ENCODE data around the gene FBF1. TPM values are rescaled to one million over a fixed set of nuclear protein-coding genes. Genes with fewer than 3 reads are reported as not detected.
"Not testable (repeated sequence)": the region's sequence is repeated elsewhere in the genome, so short reads cannot be mapped to it uniquely, and the experiment has no call there.

FBF1 gene
- total and polyA plus RNA-seq, 2 of the 8 experiments (the other 6 are each of a cell fraction or from before 2014, with no cell fraction given) = 8.1 to 13.1 TPM

GRCh38 chr17:75864887-75865286 is 76.0 kb downstream of the FBF1 start:
- H2BK120ac ChIP-seq (replicated peaks; ENCODE audit: low read depth, low read length); H3K9ac ChIP-seq (replicated peaks in 1 of 4; ENCODE audit: extremely low read depth in 1 of 4, low read depth in 3 of 4, low read length in 3 of 4); H3K18ac ChIP-seq (ENCODE audit: extremely low read depth, low read length); H3K27ac ChIP-seq (ENCODE audit: low read depth, low read length); H3K23ac ChIP-seq (ENCODE audit: insufficient read length); H4K5ac ChIP-seq (ENCODE audit: insufficient read length, low read depth, low read length); H3K9me3 ChIP-seq (ENCODE audit: insufficient read depth in 2 of 2, low read depth in 1 of 2, low read length in 1 of 2); H3K4me2 ChIP-seq (ENCODE audit: insufficient read depth in 1 of 2, low read depth in 2 of 2, low read length in 2 of 2); H3K23me2 ChIP-seq (ENCODE audit: low read depth, low read length); DNase-seq (ENCODE audit: low read depth in 1 of 2, low spot score in 2 of 2); H3K27me3 ChIP-seq (replicated peaks in 1 of 4; ENCODE audit: control insufficient read depth in 3 of 4, extremely low read depth in 1 of 4, insufficient read depth in 3 of 4, low read length in 3 of 4); H3K4ac ChIP-seq (replicated peaks; ENCODE audit: insufficient read length, low read depth, low read length); H3K56ac ChIP-seq (replicated peaks; ENCODE audit: insufficient read length, low read depth, low read length); FAIRE-seq; H2BK12ac ChIP-seq (ENCODE audit: low read depth, low read length); H3K36me3 ChIP-seq (ENCODE audit: control insufficient read depth in 2 of 4, insufficient read depth in 4 of 4, low read length in 3 of 4); H3K79me1 ChIP-seq (ENCODE audit: low read depth, low read length); H3K4me1 ChIP-seq (replicated peaks in 1 of 4; ENCODE audit: control insufficient read depth in 3 of 4, insufficient read depth in 4 of 4, low read length in 3 of 4); H2AFZ ChIP-seq (ENCODE audit: low read length); H4K91ac ChIP-seq (replicated peaks; ENCODE audit: insufficient read length, low read length); H3K14ac ChIP-seq (ENCODE audit: insufficient read length); H2BK20ac ChIP-seq (ENCODE audit: low read length); H4K20me1 ChIP-seq (replicated peaks in 1 of 2; ENCODE audit: control insufficient read depth in 1 of 2, insufficient read depth in 2 of 2, low read length in 2 of 2); H2AK5ac ChIP-seq (ENCODE audit: low read depth, low read length); H2BK5ac ChIP-seq (ENCODE audit: low read depth, low read length); H3K4me3 ChIP-seq (ENCODE audit: extremely low read depth in 1 of 4, insufficient read depth in 2 of 4, low read depth in 3 of 4, low read length in 4 of 4); H3K79me2 ChIP-seq (ENCODE audit: control insufficient read depth in 1 of 2, insufficient read depth in 2 of 2, low read length in 2 of 2): not testable (repeated sequence)
- POLR2A ChIA-PET (ENCODE audit: partially characterized antibody) = interaction anchor here (0.6 to 1.1 kb wide), 2 partner anchors 10 to 39 kb away, joined by 3 to 5 read pairs; partner anchors contain the start of gene WBP2
- 0 out of 2 replicates have a peak overlapping the region, but pooled peaks have one; percentile 18 for H2BK15ac ChIP-seq (ENCODE audit: low read length)
- CTCF ChIA-PET (ENCODE audit: partially characterized antibody) = interaction anchor here (0.6 to 27.2 kb wide), 9 partner anchors 9 to 1973 kb away, joined by 3 to 563 read pairs (median 4); partner anchors contain the start of gene TRIM47
- 0 out of 2 replicates have a peak overlapping the region, but pooled peaks have one; percentile 89 for H4K8ac ChIP-seq (ENCODE audit: extremely low read depth, insufficient read depth, low read length)
- WGBS, 2 experiments (ENCODE audit: extremely low coverage in 1 of 2, insufficient coverage in 1 of 2, insufficient read length in 1 of 2, insufficient replicate concordance in 2 of 2, low coverage in 1 of 2, low lambda C conversion rate in 2 of 2, missing lambda C conversion rate in 1 of 2) = 86% methylated on average over 4 of the region's 4 CpGs; no CpG with 5 or more reads in 1 of the 2 experiments
